Thyroid gland (tissue), 4 donors: ENCODE data around the gene ZFP69B.

Source experiments
- CTCF ChIP-seq, 6 experiments: fragments of 200-600 bp in 3 of 6; fragments of 450-650 bp in 3 of 6; sonication (generic) in 3 of 6; IDR thresholded peaks; one replicate each; pipeline ENCODE4 v1.5.1; 2016 to 2019; ENCODE audit warnings: antibody characterized with exemption in 6 of 6, mild to moderate bottlenecking in 2 of 6, inconsistent platforms in 1 of 6, moderate library complexity in 1 of 6
- POLR2A ChIP-seq, 2 donors: fragments of 450-650 bp; IDR thresholded peaks; one replicate each; pipeline ENCODE4 v1.6.1; 2017; ENCODE audit warnings: antibody characterized with exemption in 2 of 2, mild to moderate bottlenecking in 2 of 2, moderate library complexity in 1 of 2

DNA sequence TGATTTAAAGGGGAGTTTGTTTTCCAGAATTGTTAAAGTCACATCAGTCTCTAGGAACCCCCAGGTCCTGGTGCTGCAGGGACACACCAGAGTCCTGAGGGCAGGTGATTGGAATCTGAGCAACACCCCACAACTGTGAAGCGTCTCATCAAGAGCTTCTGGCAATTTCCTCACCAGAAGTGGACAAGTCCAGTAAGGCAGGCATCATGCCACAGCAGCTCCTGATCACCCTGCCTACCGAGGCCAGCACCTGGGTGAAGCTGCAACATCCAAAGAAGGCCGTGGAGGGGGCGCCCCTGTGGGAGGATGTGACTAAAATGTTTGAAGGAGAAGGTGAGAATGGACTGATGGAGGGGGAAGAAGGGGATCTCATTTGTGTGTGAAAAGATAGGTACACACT, 28.9 kb downstream of the ZFP69B start:
- TF ChIP-seq CTCF (IDR thresholded peaks at IDR 0.05) (no peak), POLR2A (IDR thresholded peaks at IDR 0.05) (no peak)
